ENCODE measurements around the gene ATP5MC2.
"Not testable (repeated sequence)": the region's sequence is repeated elsewhere in the genome, so short reads cannot be mapped to it uniquely, and the experiment has no call there.

ATP5MC2 gene

DNA sequence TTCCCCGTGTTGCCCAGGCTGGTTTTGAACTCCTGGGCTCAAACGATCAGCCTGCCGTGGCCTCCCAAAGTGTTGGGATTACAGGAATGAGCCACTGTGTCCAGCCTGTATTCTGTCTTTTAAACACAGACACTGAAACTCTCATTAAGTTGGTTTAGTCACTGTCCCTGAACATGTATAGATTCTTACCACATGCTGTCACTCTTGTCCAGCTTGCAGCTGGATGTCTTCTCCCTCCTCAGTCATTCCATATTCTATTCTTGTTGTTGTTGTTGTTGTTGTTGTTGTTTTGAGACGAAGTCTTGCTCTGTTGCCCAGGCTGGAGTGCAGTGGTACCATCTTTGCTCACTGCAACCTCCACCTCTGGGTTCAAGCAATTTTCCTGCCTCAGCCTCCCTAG is 12.3 kb upstream of the ATP5MC2 start:
- no peak for DNase-seq

DNA sequence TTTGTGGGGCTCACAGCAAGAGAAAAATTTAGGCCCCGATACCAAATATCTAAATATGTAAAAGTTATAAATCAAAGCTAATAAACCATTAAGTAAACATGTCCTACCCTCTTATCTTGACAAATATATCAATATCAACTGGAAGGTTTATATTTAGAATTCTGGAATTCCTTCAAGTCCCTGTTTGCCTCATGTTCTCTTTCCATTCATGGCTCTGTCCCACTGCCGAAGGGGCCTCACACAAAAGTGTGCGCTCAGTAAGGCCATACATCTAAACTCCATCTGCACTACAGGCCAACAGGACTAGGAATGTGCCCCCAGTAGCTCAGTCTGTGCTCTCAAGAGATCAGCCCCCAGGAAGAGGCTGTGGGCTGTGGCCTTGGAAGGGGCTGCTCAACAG is 10.6 kb upstream of the ATP5MC2 start:
- DNase-seq: no peak

- DNase-seq: no peak
Measured at GRCh38 chr12:53684654-53685220, 8.9 kb upstream of the ATP5MC2 start.

GRCh38 chr12:53683983-53684382 is 8.1 kb upstream of the ATP5MC2 start:
- no peak for DNase-seq

DNA sequence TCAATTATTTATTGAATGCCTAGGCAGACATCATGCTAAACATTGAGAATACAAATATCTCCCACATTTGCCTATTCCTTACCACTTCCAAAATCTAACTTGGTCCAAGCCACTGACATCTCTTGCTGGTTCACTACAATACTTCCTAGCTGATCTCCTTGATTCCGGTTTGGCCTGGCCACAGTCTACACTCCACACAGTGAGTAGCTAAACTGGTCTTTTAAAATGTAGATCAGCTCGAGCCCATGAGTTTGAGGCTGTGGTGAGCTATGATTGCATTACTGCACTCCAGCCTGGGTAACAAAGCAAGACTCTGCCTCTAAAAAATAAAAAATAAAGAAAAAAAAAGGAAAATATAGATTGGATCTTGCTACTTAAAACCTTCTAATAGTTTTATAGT is 7.6 kb upstream of the ATP5MC2 start:
- DNase-seq: no peak

- DNase-seq: not testable (repeated sequence)
Measured at GRCh38 chr12:53680061-53680460, 4.2 kb upstream of the ATP5MC2 start.

GRCh38 chr12:53677800-53678148 is 1.9 kb upstream of the ATP5MC2 start:
- DNase-seq: no peak

DNA sequence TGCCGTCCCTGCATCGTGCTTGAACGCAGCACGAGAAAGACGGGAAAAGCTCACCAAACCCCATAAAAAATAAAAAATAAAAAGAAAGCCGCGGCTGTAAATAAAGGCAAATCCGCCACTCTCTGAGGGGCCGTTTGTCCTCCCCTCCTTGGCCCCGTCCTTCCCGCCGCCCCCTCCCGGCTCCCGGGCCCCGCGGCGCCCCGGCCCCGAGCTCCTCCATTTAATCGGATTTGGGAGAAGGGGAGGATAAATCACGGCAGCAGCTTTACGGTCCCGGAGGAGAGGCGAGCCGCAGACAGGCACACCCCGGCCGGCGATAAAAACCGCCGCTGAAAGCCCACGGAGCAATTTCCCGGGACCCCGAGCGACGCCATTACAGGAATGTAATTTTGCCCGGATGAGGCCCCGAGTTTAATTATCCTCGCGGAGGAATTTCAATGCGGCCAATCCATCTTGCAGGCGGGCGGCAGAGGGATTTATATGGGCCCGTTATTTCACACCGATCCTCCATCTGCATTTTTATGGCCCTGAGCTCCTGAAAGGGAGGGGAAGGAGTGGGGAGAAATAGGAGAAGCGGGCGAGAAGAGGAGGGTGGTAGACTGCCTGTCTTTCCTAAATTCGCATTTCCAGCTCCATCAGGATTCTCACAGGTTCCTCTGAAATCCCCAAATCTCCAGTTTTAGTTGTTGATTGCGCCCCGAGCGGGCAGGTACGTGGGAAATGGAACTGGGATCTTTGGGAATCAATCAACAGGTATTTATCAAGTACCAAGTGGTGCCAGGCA is 1.3 kb upstream of the ATP5MC2 start:
- no peak for DNase-seq

DNA sequence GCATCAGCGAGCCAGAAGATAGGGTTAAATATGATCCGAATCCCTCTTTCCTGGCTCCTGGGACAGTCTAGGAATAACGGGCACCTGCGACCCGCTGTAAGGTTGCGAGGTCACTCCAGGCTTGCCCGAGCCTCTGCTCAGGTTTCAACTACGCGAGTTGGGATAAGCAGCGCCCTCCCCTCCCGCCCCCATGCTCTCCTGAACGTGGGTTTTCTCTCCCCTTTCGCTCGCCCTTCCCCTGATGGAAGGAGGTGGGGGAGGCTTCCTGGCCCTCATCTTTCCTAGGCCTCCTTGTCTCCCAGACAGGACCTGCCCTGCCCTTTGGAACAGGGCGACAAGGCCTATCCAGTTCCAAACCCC is 753 bp upstream of the ATP5MC2 start:
- DNase-seq: no peak

DNA sequence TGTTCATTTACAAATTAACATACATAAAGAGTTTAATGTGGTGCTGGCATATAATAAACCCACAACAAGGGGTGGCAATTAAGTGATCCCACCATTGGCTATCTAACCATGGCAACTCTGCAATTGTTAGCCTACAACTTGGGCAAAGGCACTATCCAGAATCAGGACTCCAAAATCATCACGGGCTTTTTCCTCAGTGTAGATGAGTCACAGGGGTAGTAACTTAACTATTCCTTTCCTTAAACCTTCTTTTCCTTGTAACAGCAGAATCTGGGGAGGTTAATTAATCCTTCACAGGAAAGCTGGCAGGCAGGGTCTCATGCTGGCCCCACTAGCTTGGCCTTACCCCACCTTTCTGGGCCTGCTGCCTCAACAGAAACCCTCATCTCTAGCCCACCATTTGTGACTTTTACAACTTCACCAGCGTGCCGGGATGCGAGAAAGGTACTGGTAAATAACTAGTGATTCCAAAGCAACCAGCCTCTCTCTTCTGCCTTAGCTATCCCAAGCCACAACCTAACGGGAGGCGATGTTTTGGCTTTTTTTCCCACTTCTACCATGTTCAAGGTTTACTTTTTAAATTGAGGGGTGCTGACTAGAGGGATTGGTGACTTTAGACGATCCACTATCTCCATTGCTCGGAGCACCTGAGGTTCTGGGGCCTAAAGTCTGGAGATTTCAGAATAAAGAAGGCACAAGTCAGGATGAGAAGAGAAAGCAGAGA is 744 bp downstream of the ATP5MC2 start:
- DNase-seq: no peak

DNA sequence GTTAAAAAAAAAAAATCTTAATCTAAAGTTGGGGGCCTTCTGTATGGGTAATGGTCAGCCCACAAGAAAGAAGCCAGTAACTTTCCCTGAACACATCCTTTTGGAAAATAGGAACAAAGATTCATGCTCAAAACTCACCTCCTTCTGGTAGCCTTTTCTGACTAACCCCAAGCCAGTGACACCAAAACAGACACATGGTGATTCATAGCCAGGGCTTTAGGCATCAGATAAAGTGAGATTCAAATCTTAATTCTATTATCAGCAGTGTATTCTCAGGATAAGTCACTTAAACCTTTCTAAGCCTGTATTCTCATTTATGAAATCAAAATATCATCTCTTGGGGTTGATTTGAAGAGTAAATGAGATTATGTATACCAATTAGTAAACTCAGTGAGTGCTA is 4.9 kb downstream of the ATP5MC2 start:
- no peak for DNase-seq

- DNase-seq: no peak
Measured at GRCh38 chr12:53670308-53670707, 5.6 kb downstream of the ATP5MC2 start.

DNA sequence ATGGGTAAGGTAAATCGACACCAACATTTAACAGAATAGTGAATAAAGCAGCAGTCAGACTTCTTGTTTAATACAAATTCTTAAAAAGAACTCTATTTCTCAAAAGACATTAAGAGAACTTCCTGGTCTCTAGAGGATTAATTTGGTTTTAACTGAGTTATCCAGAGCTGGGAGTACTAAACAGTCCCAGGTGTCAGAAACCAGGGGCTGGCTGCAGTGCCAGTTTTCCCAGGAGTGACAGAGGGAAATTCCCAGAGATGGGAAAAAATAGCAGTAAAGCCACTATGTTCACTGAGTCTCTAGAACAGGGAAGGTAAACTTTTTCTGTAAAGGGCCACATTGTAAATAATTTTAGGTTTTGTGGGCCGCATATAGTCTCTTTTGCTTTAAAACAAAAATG is 8.8 kb downstream of the ATP5MC2 start:
- DNase-seq: no peak

DNA sequence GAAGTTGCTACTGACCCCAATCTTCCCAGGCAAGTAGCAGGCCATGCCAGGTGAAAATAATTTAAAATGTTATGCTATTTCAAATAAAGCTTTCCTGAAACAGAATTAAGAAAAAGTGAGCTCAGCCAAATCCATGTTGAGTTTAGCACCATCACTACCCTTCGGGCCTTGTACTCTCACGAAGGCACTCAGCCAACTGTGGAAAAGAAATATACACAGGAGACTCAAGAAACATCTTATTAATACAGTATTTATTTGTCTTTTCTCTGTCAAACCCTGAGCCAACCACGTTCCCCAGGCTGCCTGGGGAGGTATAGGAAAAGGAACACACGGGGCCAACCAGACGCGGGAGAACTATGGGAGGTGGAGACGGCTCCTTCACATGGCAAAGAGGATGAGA is 10.9 kb downstream of the ATP5MC2 start:
- no peak for DNase-seq

GRCh38 chr12:53664191-53664590 is 11.7 kb downstream of the ATP5MC2 start:
- DNase-seq: no peak

DNA sequence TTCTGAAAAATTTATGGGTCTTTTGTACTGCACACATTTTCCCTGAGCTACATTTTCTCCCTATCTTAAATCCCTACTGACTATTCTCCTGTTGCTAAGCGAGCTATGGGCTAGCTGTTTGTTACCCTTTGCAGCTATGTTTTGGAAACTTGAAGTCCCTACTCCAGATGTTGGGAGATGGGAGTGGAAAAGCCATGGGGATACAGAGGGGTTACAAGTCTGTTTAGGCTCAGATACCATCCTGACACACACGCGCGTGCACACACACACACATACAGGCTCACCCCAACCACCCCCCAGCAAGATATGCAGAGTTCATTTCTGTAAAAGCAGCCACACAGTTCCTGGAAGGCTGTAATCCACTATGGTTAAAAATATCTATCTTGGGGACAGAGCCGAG is 15.8 kb downstream of the ATP5MC2 start:
- DNase-seq: no peak

- DNase-seq: no peak
Measured at GRCh38 chr12:53659571-53659981, 16.3 kb downstream of the ATP5MC2 start.

DNA sequence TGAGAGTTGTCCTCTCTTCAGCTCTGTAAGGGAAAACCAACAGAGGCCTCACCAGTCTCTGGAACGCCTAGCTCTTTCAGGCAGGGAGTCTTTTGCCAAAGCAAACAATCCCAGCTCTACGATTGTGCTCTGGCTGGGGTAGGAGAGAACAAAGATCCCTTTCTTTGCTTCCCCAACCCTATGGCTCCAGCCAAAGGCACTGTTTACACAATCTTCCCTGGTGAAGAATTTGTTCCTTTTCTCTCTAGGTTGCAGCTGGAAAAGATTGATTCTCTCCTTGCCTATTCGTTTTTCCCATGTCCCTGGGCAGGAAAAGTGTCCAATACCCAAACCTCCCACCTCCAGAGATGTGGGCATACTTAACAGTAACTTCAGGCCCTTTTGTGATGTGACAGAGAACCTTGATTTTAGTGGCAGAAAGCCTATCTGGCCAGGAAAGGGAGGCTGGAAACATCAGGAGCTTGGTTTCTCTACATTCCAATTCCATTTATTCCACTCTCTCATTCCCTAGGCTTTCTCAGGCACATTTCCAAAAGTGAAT is 16.8 kb downstream of the ATP5MC2 start:
- DNase-seq: peak; percentile 75

- no peak for DNase-seq
Measured at GRCh38 chr12:53657041-53657440, 18.8 kb downstream of the ATP5MC2 start.

- no peak for DNase-seq
Measured at GRCh38 chr12:53653595-53653994, 22.3 kb downstream of the ATP5MC2 start.

- DNase-seq: no peak
Measured at GRCh38 chr12:53652366-53652765, 23.5 kb downstream of the ATP5MC2 start.

GRCh38 chr12:53651737-53652136 is 24.1 kb downstream of the ATP5MC2 start:
- DNase-seq: no peak

DNA sequence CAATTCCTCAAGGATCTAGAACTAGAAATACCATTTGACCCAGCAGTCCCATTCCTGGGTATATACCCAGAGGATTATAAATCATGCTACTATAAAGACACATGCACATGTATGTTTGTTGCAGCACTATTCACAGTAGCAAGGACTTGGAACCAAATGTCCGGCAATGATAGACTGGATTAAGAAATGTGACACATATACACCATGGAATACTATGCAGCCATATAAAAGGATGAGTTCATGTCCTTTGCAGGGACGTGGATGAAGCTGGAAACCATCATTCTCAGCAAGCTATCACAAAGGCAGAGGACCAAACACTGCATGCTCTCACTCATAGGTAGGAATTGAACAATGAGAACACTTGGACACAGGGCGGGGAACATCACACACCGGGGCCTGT is 29.6 kb downstream of the ATP5MC2 start:
- DNase-seq: not testable (repeated sequence)

DNA sequence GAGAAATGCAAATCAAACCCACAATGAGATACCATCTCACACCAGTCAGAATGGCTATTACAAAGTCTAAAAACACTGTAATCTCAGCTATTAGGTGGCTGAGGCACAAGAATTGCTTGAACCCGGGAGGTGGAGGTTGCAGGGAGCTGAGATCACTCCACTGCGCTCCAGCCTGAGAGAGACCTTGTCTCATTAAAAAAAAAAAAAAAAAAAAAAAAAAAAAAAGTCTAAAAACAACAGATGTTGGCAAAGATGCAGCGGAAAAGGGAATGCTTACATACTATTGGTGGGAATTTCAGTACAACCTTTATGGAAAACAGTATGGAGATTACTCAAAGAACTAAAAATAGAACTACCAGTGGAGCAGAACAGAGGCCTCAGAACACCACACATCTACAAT is 30.7 kb downstream of the ATP5MC2 start:
- no peak for DNase-seq

Data from DMS153 (cell line).